H1 (cell line): ENCODE results near the gene METTL1. TPM values are rescaled to one million over a fixed set of nuclear protein-coding genes. Genes with fewer than 3 reads are reported as not detected.
A peak's percentile ranks its signal among the peaks of the same experiment; 100 is the strongest.

Source experiments
- ATF3 ChIP-seq: IDR thresholded peaks from 2 replicates; pipeline ENCODE4 v1.6.1; 2011; ENCODE audit warnings: low read depth, mild to moderate bottlenecking, low read length; ENCODE audit not compliant: insufficient read depth
- BACH1 ChIP-seq: IDR thresholded peaks from 2 replicates; pipeline ENCODE4 v1.6.1; 2012; ENCODE audit warnings: low read length, improper control_type of control experiment
- BRCA1 ChIP-seq: IDR thresholded peaks from 2 replicates; pipeline ENCODE4 v1.6.1; 2012; ENCODE audit warnings: low read depth, low read length, improper control_type of control experiment
- CHD2 ChIP-seq: IDR thresholded peaks from 2 replicates; pipeline ENCODE4 v1.6.1; 2012; ENCODE audit warnings: low read length, improper control_type of control experiment
- E2F6 ChIP-seq: IDR thresholded peaks from 2 replicates; pipeline ENCODE4 v1.6.1; 2012; ENCODE audit warnings: inconsistent platforms
- EP300 ChIP-seq, 2 experiments: IDR thresholded peaks; 1 replicate in 1 of 2; 2 replicates in 1 of 2; pipeline ENCODE4 v1.6.1; 2011 to 2012; ENCODE audit warnings: low read depth in 2 of 2, low read length in 2 of 2, mild to moderate bottlenecking in 2 of 2, borderline replicate concordance in 1 of 2, inconsistent platforms in 1 of 2, moderate library complexity in 1 of 2
- GTF2F1 ChIP-seq: IDR thresholded peaks from 2 replicates; pipeline ENCODE4 v1.6.1; 2012; ENCODE audit warnings: low read depth, low read length, improper control_type of control experiment, borderline replicate concordance
- JUN ChIP-seq: IDR thresholded peaks from 2 replicates; pipeline ENCODE4 v1.6.1; 2011; ENCODE audit warnings: low read depth, mild to moderate bottlenecking, improper control_type of control experiment, low read length
- JUND ChIP-seq: IDR thresholded peaks from 2 replicates; pipeline ENCODE4 v1.6.1; 2011; ENCODE audit warnings: mild to moderate bottlenecking, improper control_type of control experiment, low read length
- POLR2A ChIP-seq, 2 experiments: IDR thresholded peaks; 1 replicate in 1 of 2; 2 replicates in 1 of 2; pipeline ENCODE4 v1.6.1; 2011; ENCODE audit warnings: low read depth in 2 of 2, low read length in 2 of 2, mild to moderate bottlenecking in 2 of 2; ENCODE audit errors: control extremely low read depth in 1 of 2
- POLR2AphosphoS5 ChIP-seq: IDR thresholded peaks from 2 replicates; pipeline ENCODE4 v1.6.1; 2011; ENCODE audit warnings: low read depth, low read length
- RAD21 ChIP-seq, 2 experiments: IDR thresholded peaks in 1 of 2; conservative IDR thresholded peaks in 1 of 2; 2 replicates each; pipeline ENCODE4 v1.6.1; 2011; ENCODE audit warnings: low read depth in 2 of 2, low read length in 2 of 2, improper control_type of control experiment in 1 of 2, inconsistent platforms in 1 of 2, mild to moderate bottlenecking in 1 of 2, moderate library complexity in 1 of 2
- SAP30 ChIP-seq: fragments of 300-600 bp; sonication (generic); IDR thresholded peaks from 2 replicates; pipeline ENCODE4 v1.7.1; 2012; ENCODE audit warnings: low read length, moderate library complexity, mild to moderate bottlenecking, inconsistent platforms; ENCODE audit not compliant: insufficient read depth, insufficient replicate concordance
- SIX5 ChIP-seq: IDR thresholded peaks from 2 replicates; pipeline ENCODE4 v1.6.1; 2011; ENCODE audit warnings: mild to moderate bottlenecking, low read depth, low read length
- SP1 ChIP-seq: IDR thresholded peaks from 2 replicates; pipeline ENCODE4 v1.6.1; 2011; ENCODE audit warnings: low read depth, low read length
- SUZ12 ChIP-seq: fragments of 200-600 bp; sonication (generic); IDR thresholded peaks from 2 replicates; pipeline ENCODE4 v1.6.1; 2012; ENCODE audit warnings: mild to moderate bottlenecking, inconsistent platforms, low read length, moderate library complexity, mixed read lengths
- TAF1 ChIP-seq: IDR thresholded peaks from 2 replicates; pipeline ENCODE4 v1.6.1; 2011; ENCODE audit warnings: mild to moderate bottlenecking, low read depth, low read length
- TAF7 ChIP-seq: optimal IDR thresholded peaks from 2 replicates; pipeline ENCODE3; 2011; ENCODE audit warnings: low read depth, mild to moderate bottlenecking, inconsistent platforms, low read length, moderate library complexity, borderline replicate concordance
- TBP ChIP-seq: IDR thresholded peaks from 2 replicates; pipeline ENCODE4 v1.6.1; 2011; ENCODE audit warnings: low read depth, low read length, improper control_type of control experiment
- TCF12 ChIP-seq: IDR thresholded peaks from 2 replicates; pipeline ENCODE4 v1.6.1; 2011; ENCODE audit warnings: low read depth, mild to moderate bottlenecking, low read length
- TEAD4 ChIP-seq: IDR thresholded peaks from 2 replicates; pipeline ENCODE4 v1.6.1; 2012; ENCODE audit warnings: low read depth, low read length, inconsistent platforms, mixed read lengths
- USF2 ChIP-seq: IDR thresholded peaks from 2 replicates; pipeline ENCODE4 v1.6.1; 2011; ENCODE audit warnings: low read length, improper control_type of control experiment
- YY1 ChIP-seq: IDR thresholded peaks from 2 replicates; pipeline ENCODE4 v1.6.1; 2011; ENCODE audit warnings: low read depth, mild to moderate bottlenecking, low read length
- polyA plus RNA-seq, 7 experiments: library from polyadenylated mRNA; depleted of rRNA in 3 of 7; stranded (reverse) in 5 of 7; unstranded in 2 of 7; fragments of >200 nt in 5 of 7; fragments of 200-250 nt in 2 of 7; gene quantifications; 1 replicate in 5 of 7; 2 replicates in 1 of 7; 4 replicates in 1 of 7; pipeline versions ENCODE4 v1.2.1 to v1.2.3, GENCODE V29; 2011 to 2013; ENCODE audit warnings: missing spikeins in 2 of 7, mixed read lengths in 2 of 7
- total RNA-seq: library from RNA; stranded (reverse); fragmentation: NEBNext Ultra II Directional; extraction: Animal tissue kit (Norgen Biotek cat#: 25700); gene quantifications from 2 replicates; pipeline ENCODE4 v1.2.1, GENCODE V29; 2021

METTL1 gene
- total and polyA plus RNA-seq, 2 of the 8 experiments (the other 6 are each of a cell fraction or from before 2014, with no cell fraction given) = 40.5 to 46.0 TPM

GRCh38 chr12:57771873-57772428 lies at the start of gene METTL1 (continued):
- peak; percentile 30 for TF ChIP-seq USF2
- peak; percentile 99 for TF ChIP-seq TAF1
- TF ChIP-seq SP1 = peak; percentile 94
- peak; percentile 97 for TF ChIP-seq POLR2AphosphoS5
- peak; percentile 93 for TF ChIP-seq SAP30
- TF ChIP-seq JUND = 0 out of 2 replicates have a peak, but pooled peaks have one; percentile 72
- TF ChIP-seq POLR2A (IDR thresholded peaks at IDR 0.05; ENCODE audit: control extremely low read depth in 1 of 2, low read depth in 2 of 2, low read length in 2 of 2) = peak in 1 of 2 experiments; percentile 98; a peak in 2 of 3 replicates
- TF ChIP-seq YY1 = peak; percentile 92
- no peak for TF ChIP-seq SUZ12
- no peak; the same call in 1 of the 2 replicates for TF ChIP-seq GTF2F1
- TF ChIP-seq TCF12 = peak; percentile 45; the same call in 1 of the 2 replicates
- no peak for TF ChIP-seq BRCA1
- peak; percentile 81 for TF ChIP-seq E2F6
- 0 out of 2 replicates have a peak, but pooled peaks have one; percentile 68 for TF ChIP-seq ATF3
- TF ChIP-seq TAF7 = peak; percentile 98
- no peak for TF ChIP-seq JUN
- TF ChIP-seq EP300 (IDR thresholded peaks at IDR 0.05; ENCODE audit: borderline replicate concordance in 1 of 2, low read depth in 2 of 2, low read length in 2 of 2) = 0 out of 3 replicates have a peak, but pooled peaks of 1 of the 2 experiments have one; percentile 66
- no peak for TF ChIP-seq RAD21 (IDR thresholded peaks at IDR 0.05 in 1 of 2, conservative IDR thresholded peaks at IDR 0.05 in 1 of 2; ENCODE audit: low read depth in 2 of 2, low read length in 2 of 2)
- peak; percentile 27; the same call in 1 of the 2 replicates for TF ChIP-seq TEAD4
- peak; percentile 93 for TF ChIP-seq TBP
- no peak for TF ChIP-seq SIX5
- TF ChIP-seq BACH1 = no peak
- TF ChIP-seq CHD2 = peak; percentile 50; the same call in 1 of the 2 replicates
